OCI-M2 (cell line): ENCODE results near the gene PSMB2.

Experiments used
- DNase-seq: peaks from one replicate; lab custom pipeline; 2025; ENCODE audit not compliant: unreplicated experiment; lab: John Stamatoyannopoulos, UW

Gene PSMB2

DNA sequence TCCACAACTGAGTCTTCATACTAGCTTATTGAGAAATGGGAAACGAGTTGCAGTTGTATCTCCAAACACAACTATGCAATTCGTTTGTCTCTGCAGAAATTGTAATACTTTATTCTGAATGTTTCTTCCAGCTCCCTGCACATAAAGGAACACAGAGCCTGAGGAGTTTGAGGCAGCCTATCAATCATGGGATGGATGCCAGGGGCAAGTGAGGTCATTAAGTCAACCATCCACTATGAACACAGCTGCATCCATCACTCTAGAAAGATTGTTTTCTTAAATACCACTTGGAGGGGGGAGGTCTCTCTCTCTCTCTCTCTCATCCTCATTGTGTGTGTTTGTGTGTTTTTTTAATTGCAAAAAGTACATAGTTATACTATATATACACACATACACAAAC lies 2.9 kb upstream of the PSMB2 start:
- no peak for DNase-seq

GRCh38 chr1:35642471-35642955 lies 1.2 kb upstream of the PSMB2 start:
- DNase-seq = no peak

- no peak for DNase-seq
Observed at GRCh38 chr1:35640380-35641232, 720 bp downstream of the PSMB2 start.

DNA sequence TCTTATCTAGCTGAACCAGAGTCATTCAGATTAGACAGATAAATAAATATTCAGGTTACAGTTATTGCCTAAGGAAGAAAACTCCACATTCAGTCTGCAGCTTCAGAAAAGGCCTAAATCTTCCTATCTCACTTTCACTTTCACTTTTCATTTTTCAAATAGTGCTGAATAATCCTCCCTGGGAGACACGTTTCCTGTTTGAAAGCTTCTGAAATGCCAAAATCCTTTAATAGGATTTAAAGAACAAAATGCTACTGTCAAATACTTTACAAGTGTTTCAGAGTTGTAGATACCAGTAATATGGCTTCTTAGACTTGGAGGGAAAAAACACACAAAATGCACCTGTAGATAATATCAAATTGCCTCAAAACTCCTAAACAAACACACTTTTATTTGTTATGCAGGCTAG lies 3.9 kb downstream of the PSMB2 start:
- DNase-seq = no peak

GRCh38 chr1:35633547-35633946 lies 7.8 kb downstream of the PSMB2 start:
- DNase-seq = no peak

DNA sequence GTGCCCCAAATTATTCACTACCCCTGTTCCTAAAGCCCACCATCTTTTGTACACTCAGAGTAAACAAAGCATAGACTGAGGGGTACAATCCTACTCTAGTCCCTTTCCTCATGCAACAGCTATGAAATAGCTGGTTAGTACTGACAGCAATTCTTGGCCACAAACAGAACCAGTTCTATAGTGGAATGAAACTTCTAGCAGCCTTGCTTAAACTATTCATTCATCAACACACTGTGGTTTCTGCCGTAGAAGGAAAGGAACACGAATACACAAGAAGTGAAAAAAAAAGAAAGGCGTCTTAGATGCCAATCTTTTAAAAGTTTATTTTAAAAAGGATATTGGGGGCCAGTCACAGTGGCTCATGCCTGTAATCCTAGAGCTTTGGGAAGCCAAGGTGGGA lies 9.9 kb downstream of the PSMB2 start:
- DNase-seq = no peak

DNA sequence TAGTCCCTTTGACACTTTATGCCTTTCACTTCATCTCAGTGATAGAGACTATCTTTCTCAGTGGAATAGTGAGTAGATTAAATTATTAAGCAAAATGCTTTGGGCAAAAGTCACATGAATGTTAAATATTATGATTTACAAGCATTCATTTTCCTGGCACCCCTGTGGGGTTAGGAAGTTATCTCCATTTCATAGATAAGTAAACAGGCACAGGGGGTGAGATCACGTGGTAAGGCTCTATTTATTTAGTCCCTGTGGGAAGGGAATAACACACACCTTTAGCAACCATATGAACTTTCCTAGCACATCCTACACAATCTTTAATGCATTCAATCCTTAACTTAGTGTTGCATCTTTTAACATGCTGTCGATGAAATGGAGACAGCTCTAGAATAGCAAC lies 12.3 kb downstream of the PSMB2 start:
- no peak for DNase-seq

DNA sequence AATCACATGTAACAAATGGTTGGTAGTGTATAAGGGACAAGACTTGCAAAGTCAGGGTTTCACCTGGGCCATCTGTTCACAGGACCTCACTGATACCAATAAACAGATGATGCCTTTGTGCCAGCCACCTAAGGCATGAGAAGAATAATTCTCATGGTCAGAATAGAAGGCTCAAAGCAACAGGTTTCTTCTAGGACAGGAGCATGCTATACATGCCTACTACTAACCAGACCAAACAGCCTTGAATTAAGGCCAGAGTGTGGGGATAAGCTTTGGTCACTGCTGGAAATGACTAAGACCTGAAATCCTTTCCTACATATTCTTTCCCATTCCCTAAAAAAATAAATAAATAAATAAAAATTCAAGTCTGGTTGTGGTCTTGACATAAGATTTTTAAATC lies 17.5 kb downstream of the PSMB2 start:
- no peak for DNase-seq

DNA sequence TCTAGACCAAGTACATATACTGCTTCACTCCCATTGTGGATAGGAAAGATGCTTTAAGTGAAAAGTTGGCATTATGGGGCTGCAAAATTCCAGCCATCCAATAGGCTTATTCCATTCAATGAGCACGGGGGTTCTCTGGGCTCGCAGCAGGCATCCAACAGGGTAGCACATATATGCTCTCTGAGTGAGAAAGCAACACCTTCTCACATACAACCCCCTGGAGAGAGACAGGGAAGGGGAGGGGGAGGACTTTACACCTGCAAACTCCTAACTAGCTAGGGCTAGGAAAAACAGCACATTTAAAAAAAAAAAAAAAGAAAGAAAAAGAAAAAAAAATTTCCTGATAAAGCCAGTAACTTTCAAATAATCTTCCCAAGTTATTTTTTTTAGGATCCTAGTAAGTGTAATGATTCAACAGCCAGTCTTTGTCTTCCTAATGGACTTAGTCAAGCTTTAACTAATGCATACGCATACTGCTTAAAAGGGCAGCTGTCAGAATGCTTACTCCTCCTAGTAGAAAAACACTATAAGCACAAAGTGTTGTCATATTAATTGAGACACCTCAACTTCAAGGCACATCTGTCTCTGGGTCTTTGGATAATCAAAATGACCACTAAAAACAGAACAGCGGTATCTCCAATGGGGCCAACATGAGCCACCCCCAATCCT lies 18.7 kb downstream of the PSMB2 start:
- DNase-seq = no peak

DNA sequence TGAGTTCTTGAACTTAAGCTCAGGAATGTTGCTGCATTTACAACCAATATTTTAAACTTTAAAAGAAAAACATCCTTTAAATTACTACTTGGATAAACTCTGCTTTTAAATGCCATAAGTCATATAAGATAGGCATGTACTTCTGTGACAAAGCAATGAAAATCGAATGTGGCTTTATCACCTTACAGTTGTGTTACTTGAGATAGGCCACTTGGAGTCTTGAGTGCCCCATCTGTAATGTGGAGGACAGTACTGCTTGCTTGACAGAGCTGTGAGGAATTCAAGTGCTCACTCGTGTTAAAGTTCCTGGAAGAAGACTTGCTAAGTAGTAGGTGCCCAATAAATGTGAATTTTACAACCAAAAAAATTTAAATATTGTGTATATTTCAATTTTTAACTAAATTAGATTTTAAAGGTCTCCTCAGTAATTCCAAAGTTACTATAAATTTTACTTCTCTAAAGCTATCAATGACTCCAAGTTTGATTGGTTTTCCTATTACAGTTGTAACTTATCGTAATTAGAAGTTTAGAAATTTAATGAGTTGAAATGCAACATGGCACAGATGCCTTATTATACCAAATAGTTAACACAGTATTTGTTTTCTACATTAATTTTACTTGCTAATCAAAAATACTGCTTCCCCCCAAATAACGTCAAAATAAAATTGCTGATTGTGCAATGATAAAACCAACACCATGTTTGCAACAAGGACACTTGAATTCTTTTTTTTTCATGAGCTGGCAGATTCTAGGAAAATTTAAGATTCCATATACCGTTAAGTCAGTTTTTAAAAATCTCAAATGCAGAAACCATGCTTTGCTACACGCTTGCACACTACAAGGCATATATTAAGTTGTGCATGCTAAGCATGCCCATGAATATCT lies 21.8 kb downstream of the PSMB2 start:
- no peak for DNase-seq

DNA sequence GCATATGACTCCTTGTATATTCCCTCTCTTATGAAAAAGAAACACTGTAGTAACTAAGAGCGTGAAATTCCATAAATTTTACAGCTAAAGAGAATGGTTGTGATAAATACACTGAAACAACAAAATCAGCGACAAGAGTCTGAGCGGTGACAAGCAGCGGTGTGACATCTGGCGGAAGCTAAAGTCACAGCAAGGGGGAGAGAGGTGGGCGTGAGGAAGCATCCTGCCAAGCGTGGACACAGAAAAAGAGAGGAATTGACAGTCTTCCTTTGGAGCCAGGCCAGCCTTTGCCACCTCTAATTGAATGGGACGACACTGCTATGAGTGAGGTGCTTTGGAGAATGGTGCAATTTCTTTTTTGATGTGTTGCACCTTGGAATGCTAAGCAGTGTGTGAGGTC lies 25.9 kb downstream of the PSMB2 start:
- no peak for DNase-seq

DNA sequence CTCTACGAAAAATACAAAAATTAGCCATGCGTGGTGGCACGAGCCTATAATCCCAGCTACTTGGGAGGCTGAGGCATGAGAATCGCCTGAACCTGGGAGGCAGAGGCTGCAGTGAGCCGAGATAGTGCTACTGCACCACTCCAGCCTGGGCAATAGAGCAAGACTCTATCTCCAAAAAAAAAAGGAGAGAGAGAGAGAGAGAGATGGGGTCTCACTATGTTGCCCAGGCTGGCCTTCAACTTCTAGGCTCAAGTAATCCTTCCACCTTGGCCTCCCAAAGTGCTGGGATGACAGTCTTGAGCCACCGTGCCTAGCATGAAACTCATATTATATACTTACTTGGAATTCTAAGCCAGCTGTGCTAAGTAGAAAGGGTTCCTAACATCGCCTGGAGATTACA lies 29.7 kb downstream of the PSMB2 start:
- no peak for DNase-seq

GRCh38 chr1:35605867-35606182 lies 35.5 kb downstream of the PSMB2 start:
- no peak for DNase-seq

GRCh38 chr1:35605071-35605866 lies 36.1 kb downstream of the PSMB2 start:
- DNase-seq = no peak

DNA sequence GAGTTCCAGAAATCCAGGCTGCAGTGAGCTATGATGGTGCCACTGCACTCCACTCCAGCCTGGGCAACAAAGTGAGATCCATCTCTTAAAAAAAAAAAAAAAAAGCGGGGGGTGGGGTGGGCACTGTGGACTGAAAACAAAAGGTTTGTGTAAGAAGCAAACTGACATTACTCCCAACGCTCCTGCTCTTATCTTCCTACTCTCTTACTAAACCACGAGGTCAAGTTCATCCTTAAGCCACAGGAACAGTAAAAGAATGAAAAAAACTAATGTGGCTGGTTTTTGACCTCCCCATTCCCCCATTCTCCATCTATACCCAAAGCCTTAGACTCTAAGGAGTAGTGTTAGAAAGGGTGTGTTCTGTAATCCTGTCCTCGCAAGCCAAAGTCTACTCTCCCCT lies 37.4 kb downstream of the PSMB2 start:
- no peak for DNase-seq

DNA sequence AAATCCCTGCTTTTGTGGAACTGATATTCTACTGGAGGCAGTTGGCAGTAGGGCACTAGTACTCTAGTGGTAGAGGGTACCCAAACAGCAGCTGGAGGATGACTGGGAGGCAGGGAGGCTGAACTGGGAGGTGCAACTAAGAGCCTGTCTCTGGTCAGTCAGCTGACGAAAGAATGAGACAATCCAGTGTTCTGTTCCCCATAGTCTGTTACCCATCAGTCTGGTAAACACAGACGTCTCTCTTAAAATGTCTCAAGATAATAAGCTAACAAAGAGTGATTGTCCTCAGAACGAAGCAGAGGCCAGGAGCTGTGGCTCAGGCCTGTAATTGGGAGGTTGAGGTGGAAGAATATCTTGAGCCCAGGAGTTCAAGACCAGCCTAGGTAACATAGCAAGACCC lies 37.9 kb downstream of the PSMB2 start:
- no peak for DNase-seq

DNA sequence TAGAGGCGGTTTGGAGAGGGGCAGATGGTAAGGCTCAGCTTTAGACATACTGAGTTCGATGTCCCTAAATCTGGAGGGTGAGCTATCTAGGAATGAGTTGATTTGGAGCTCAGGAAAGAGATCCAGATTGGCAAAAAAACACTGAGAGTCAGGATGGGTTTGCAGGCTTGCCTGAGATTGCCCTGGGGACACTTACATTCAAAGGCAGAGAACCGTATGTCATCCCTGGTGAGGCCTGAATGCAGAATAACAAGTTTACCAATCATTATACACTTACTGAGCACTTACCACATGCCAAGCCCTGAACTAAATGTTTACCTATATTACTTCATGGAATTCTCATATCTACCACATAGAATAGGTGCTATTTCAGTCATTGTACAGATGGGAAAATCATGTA lies 40.7 kb downstream of the PSMB2 start:
- no peak for DNase-seq

DNA sequence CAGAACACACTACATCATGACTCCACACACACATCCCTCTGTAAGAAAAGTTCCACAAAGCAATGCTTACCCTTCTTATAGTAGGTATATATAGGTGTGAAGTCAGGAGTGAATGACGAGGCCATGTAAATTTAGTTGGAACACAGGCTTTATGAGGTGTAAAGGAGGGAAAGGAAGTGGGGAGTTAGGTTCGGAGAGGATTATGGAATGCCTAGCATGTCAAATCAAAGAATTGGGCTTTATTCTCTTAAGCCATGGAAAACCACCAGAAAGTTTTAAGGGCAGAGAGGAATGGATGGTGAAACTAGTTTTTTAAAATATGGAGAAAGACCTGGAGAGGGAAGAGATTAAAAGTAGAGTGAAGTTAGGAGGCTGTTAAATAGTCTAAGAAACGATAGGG lies 41.9 kb downstream of the PSMB2 start:
- no peak for DNase-seq

GRCh38 chr1:35598895-35599294 lies 42.4 kb downstream of the PSMB2 start:
- no peak for DNase-seq

DNA sequence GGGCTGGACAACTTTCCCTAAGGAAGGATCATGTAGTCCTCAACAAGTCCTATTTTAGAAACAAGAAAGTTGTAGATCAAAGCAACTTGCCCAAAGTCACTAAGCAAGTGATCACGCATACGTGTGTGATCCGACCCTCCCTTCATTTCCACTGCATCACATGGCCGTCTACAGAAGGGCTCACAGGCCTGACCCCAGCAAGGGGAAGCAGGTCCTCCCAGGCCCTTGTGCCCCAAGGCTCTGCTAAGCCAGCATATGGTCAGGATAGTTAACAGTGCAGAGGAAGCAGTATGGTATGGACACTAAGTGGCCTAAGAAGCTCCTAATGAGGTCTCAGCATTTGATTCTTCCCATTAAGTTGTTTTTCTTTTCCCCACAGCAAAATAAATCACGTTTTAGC lies 43.5 kb downstream of the PSMB2 start:
- DNase-seq = no peak

GRCh38 chr1:35595684-35596083 lies 45.6 kb downstream of the PSMB2 start:
- no peak for DNase-seq
